Stimulated activated CD8-positive, alpha-beta memory T cell treated with anti-CD3 and anti-CD28 coated beads, Interleukin-12 subunit alpha, Interleukin-12 subunit beta, amount 100 ng/mL, for 24 hours (primary cell): ENCODE results near the gene MPST.

Experiments
- DNase-seq: peaks from one replicate; pipeline ENCODE4 v3.0.0-alpha.2; 2020; ENCODE audit errors: extremely low read depth

MPST gene

DNA sequence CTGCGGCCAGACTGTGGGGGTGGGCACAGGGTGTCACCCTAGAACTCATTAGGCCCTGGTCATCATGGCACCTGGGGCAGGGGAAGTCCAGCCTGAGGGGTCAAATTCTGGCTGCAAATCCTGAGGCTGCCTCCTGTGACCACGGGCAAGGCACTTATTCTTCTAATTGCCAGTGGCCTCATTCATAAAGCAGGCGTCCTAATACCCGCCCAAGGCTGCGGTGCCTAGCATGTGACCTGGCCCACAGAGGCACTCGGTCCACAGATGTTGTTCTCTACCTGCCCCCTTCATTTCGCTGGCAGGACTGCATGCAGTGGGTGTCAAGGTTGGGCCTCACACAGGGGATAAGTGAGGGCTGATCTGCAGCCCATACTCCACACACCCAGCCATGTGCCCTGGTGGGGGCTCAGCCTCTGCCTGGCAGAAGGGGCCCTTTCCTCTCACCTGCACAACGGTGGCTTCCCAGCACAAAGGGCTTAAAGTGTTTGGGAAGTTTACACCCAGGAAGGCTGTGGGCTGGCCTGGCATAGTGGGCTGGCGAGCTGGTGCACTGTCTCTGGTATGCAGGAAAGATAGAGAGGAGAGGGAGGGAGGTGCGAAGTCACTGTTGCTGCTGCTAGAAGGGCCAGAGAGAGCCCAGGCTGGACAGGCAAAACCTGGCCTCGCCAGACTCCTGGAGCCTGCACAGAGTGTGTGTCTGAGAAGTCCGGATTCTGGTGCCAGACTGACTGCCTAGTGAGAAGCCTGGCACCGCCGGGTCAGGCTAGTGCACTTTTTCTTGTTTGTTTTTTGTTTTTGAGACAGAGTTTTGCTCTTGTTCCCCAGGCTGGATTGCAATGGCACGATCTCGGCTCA lies 3.2 kb downstream of the MPST start:
- no peak for DNase-seq

DNA sequence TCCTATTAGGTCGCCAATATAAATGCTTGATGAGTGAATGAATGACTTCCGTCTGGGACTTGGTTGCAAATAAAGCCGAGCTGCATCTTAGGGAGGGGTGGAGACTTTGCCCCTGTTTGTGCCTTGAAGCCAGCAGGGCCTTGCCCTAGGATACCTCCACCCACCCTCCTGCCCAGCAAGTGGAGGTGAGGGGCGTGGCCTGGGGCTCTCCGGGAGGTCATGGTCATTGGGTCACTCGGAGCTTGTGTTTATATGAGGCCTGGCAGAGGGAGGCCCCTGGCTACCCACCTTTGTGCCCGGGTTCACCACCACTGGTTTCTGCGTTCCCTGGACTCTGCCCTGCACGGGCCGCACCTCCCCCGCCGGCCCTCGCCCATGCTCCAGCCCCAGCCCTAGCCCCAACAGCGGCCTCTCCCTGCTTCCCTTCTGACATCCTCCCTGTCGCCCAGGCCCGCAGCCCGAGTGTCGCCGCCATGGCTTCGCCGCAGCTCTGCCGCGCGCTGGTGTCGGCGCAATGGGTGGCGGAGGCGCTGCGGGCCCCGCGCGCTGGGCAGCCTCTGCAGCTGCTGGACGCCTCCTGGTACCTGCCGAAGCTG lies 4.3 kb downstream of the MPST start:
- DNase-seq = no peak

DNA sequence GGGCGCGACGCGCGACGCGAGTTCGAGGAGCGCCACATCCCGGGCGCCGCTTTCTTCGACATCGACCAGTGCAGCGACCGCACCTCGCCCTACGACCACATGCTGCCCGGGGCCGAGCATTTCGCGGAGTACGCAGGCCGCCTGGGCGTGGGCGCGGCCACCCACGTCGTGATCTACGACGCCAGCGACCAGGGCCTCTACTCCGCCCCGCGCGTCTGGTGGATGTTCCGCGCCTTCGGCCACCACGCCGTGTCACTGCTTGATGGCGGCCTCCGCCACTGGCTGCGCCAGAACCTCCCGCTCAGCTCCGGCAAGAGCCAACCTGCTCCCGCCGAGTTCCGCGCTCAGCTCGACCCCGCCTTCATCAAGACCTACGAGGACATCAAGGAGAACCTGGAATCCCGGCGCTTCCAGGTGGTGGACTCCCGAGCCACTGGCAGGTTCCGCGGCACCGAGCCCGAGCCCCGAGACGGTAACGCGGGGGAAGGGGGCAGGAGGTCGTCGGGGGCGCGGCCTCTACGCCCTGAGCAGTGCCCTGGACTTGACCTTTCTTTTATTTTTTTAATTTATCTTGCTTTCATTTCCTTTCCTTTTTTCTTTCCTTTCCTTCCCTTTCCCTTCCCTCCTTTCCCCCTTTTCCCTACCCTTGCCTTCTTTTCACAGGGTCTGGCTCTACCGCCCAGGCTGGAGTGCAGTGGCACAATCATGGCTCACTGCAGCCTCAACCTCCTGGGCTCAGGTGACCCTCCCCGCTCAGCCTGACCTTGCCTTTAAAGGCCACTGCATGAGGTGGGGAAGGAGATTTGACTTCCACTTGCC lies 5.0 kb downstream of the MPST start:
- no peak for DNase-seq

DNA sequence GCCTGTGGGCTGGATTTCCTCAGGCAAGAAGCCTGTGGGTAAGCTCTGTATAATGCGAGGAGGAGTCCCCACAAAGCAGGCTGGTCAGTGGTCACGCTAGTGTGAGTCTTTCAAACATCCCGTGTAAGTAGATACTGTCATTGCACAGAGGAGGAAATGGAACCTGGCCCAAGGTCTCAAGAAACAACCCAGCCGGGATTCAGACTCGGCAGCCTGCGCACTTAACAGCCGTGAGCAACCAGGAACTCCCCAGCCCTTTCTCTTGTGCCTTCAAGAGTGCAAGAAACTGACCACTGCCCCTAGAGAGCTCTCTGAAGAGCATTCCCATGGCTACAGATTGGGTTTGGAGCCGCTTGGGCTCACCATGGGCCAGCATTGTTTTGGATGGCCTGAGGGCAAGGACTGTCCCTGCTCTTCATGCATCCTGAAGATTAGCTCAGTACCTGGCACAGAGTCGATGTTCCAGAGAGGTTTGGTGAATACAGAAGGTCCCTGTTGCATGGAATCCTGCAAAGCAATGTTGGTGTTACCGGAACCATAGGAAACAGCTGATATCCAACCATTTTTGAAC lies 6.0 kb downstream of the MPST start:
- DNase-seq = no peak

DNA sequence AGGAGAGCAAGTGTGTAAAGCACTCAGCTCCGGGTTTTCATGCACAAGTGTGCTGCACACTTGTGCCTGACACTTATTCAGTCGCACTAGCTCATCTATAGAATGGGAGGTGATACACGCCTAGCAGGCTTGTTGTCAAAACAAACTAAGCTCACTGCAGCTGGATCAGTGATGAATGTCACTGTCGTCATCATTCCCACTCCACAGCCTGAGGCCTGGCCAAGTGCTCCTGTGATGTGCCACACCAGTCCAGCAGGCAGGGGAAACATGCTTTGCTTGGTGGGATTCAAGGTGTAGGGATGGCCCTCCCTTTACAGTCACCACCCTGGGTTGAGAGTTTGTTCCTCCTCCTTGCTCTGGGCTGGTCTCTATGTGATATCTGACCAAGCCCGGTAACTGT lies 6.8 kb downstream of the MPST start:
- DNase-seq = no peak

GRCh38 chr22:37027556-37027955 lies 8.0 kb downstream of the MPST start:
- no peak for DNase-seq

DNA sequence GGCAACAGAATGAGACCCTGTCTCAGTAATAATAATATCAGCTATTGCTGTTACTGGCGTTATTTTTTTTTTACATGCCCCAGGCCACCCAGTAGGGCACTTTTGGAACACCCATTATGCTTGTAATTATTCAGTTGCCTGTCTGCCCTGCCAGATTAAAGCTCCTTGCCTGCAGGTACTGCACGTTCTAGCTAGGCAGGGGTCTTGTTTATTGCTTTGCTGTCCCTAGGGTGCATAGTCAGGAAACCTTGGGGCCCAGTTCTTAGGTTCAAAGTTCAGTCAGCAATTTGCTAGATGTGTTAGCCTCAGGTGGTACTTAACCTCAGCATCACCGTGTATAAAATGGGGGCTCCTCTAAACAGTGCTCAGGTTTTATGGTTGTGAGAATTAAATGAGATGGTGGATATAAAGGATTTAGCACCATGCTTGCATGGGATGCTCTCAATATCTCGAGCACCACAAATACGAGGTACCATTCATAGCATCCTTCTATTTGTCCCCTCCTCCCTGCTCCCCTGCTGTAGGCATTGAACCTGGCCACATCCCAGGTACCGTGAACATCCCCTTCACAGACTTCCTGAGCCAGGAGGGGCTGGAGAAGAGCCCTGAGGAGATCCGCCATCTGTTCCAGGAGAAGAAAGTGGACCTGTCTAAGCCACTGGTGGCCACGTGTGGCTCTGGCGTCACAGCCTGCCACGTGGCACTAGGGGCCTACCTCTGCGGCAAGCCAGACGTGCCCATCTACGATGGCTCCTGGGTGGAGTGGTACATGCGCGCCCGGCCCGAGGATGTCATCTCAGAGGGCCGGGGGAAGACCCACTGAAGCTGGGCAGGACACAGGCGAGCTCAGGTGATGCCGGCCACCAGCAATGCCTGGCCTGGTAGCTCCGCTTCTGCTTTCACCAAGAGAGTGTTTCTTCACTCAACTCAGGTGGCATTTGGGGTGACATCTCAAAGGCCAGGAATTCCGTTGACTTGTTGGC lies 9.4 kb downstream of the MPST start:
- DNase-seq = no peak

DNA sequence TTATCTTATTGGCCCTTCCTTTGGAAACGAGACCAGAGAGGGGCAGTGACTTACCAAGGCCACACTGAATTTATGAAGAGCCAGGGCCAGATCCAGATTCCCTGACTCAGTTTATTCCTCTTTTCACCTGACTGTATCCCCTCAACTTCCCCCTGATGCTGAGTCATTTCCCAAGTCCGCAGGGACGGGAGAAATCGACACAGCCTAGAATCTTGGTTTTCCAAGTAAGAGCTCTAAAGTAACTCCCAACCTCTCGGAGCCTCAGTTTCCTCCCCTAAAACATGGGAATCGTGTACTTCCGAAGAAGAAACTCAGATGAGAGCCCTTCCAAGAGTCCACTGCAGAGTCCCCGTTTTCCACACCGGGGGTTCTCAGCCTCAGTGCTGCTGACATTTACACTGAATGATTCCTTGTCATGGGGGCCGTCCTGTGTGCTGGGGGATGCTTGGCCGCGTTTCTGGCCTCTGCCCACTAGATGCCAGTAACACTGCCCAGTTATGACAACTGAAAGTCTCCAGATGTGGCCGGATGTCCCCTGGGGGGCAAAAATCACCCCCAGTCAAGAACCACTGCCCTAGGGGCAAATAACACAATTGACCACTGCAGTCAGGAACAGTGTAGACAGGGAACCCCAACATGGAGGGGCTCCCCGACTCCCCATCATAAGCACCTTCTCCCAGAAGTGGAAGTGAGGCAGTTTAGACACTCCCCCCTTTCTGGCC lies 11.2 kb downstream of the MPST start:
- DNase-seq = no peak

DNA sequence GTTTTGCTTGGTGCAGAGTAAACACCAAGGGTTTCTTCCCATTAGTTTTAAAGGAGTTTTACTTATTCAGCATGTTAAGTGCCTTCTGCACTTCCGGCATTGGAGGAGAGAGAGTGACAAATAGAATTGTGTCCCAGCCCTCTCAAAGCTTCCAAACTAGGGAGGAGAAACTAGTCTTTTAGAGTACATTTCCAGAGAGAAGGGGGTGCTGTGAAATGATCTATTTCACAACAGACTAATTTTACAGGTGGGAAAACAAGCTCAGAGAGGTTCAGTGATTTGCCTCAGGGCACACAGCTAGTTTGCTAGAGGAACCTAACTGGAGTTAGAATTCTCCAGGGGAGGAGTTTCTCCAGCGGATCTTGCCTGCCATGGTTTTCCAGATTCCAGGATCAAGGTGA lies 12.6 kb downstream of the MPST start:
- DNase-seq = no peak

- no peak for DNase-seq
These were observed 13.3 kb downstream of the MPST start for GRCh38 chr22:37032535-37033460.

GRCh38 chr22:37033605-37034430 lies 14.3 kb downstream of the MPST start:
- DNase-seq = no peak

GRCh38 chr22:37036655-37037377 lies 17.3 kb downstream of the MPST start:
- DNase-seq = no peak

DNA sequence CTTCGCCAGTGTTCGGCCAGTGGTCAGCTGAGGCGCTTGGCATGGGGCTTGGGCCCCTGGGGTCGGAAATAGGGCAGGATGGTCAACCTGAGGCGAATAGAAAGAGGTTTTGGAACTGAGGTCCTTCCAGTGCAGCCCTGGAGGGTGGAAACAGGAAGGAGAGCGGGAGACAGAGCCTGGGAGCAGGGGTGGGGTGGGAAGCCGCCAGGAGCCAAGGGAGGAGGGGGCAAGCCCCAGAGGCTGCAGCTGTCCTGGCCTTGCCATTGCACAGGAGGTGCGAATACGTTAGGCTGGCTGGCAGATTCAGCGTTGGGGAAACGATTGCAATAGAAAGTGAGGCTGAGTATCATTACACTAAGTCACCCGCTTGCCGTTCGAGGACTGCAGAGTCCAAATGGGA lies 18.1 kb downstream of the MPST start:
- DNase-seq = no peak

DNA sequence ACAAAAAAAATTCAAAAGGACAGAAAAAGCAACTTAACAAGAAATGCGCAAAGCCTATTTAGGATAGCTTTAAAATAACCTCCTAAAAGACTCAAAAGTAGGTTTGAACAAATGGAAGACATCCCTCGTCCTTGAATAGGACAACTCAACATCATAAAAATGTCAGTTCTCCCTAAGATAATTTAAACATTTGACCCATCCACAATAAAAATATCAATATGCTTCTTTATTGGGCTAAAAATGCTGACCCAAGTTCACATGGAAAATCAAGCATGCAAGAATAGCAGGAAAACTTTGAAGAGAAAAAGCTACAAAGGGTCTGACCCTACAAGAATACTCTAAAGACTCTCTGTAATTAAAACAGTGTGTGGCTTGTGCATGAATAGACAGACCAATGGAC lies 19.9 kb downstream of the MPST start:
- no peak for DNase-seq

DNA sequence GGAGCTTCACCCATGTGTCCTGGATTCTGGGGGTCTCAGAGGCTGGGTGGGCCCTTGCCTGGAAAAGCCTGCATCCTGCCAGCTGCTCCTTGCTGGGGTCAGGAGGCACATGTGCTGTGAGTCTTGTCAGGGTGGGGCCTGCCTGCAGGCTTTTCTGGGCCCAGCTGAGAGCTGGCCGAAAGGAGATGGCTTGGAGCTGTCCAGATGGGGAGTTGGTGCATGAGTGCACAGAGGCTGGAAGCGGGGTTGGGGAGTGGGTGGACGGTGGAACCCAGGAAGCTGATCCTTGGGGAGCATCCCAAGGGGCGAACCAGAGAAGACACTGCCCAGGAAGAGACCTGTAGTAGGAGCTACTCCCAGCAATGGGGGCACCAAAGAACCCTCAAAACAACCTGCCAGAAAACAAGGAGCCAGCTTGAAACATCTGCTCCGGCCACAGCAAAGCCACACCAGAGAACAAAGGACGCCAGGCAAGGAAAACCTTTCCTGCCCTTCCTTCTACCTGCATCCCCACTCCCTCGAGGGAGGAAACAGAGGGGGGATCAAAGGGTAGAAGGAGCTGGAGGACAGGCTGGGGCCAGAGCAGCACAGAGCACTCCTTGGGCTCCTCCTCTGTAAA lies 23.8 kb downstream of the MPST start:
- no peak for DNase-seq

- DNase-seq = no peak
These were observed 24.4 kb downstream of the MPST start for GRCh38 chr22:37043828-37044538.
